HFF-Myc (cell line): Measurements from ENCODE around the gene CYSLTR2.

Source experiments
- DNase-seq: peaks from one replicate; pipeline ENCODE4 v3.0.0-alpha.2; 2011; ENCODE audit warnings: low read depth; ENCODE audit errors: extremely low read depth
- H3K4me3 ChIP-seq: replicated peaks from 2 replicates; pipeline ENCODE4 v1.5.1; 2011; ENCODE audit warnings: low read depth, mild to moderate bottlenecking, control low read depth, low read length
- TF ChIP-seq, protein P1 (sequence below): IDR thresholded peaks from 2 replicates; pipeline ENCODE4 v1.5.1; 2012; ENCODE audit warnings: mild to moderate bottlenecking, low read depth, low read length, control low read depth; ENCODE audit errors: missing control alignments

CYSLTR2 gene

DNA sequence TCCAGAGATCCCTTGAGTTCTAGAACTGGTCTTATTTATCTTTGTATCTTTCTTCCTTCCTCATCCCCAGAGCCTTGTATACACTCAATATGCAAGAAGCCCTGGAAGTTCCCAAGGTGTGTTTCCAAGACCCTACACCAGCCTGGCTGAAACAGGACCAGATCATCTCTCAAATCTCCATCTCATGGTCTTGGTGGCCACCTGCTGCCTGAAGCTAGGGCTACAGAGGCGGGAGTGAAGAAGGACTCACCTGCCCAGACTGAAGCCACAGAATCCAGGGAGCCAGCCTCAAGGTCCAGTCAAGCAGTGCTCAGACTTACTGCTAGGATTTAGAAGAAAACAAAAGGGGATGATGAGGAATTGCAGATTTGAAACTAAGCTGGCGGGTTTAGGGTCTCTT is 6.1 kb upstream of the CYSLTR2 start:
- DNase-seq, result no peak
- no peak overlapping the region for H3K4me3 ChIP-seq
- TF ChIP-seq, protein P1, sequence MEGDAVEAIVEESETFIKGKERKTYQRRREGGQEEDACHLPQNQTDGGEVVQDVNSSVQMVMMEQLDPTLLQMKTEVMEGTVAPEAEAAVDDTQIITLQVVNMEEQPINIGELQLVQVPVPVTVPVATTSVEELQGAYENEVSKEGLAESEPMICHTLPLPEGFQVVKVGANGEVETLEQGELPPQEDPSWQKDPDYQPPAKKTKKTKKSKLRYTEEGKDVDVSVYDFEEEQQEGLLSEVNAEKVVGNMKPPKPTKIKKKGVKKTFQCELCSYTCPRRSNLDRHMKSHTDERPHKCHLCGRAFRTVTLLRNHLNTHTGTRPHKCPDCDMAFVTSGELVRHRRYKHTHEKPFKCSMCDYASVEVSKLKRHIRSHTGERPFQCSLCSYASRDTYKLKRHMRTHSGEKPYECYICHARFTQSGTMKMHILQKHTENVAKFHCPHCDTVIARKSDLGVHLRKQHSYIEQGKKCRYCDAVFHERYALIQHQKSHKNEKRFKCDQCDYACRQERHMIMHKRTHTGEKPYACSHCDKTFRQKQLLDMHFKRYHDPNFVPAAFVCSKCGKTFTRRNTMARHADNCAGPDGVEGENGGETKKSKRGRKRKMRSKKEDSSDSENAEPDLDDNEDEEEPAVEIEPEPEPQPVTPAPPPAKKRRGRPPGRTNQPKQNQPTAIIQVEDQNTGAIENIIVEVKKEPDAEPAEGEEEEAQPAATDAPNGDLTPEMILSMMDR, result no peak

DNA sequence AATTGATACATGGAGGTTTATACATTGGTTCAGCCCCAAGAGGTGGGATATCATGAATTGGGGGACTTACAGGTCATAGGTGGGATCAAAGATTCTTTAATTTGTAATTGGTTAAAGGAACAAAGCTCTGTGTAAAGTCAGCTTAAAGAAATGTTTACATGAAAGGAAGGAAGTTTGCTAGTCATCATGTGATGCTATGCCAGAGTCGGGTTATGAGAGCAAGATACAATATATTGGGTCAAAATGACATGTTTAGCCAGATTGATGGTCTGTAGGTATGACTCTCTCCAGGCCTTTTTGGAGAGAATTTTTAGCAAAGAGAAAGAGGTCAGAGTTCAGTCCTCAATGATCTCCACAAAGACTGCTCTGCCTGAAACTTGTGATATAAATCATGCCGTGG is 5.3 kb upstream of the CYSLTR2 start:
- DNase-seq, result no peak
- TF ChIP-seq, protein P1, result no peak
- no peak overlapping the region for H3K4me3 ChIP-seq

DNA sequence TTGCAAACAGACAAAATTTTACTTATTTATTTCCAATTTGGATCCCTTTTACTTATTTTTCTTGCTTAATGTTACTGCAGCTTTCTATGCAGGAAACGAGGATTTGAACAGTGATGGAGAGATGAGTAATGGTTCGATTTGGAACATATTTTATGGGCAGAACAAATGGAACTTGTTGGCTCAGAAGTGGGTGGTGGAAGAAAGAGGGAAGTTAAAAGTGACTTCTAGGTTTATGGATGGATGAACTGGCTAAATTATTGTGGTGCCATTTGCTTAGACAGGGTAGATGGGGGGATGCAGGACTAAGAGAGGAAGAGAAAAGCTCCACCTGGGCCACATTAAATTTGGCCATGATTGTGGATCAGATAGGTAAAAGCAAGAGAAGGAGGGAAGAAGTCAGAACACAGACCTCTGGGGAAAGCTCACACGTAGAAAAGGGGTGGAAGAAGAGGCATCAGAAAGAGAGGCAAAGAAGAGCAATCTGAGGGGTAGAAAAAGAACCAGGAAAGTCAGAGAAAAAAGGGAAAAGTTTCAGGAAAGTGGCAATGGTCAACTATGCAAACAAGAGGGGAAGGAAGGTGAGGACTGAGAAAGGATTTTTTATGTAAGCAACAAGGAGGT is 768 bp upstream of the CYSLTR2 start:
- TF ChIP-seq, protein P1, result no peak
- no peak for DNase-seq
- no peak overlapping the region for H3K4me3 ChIP-seq

DNA sequence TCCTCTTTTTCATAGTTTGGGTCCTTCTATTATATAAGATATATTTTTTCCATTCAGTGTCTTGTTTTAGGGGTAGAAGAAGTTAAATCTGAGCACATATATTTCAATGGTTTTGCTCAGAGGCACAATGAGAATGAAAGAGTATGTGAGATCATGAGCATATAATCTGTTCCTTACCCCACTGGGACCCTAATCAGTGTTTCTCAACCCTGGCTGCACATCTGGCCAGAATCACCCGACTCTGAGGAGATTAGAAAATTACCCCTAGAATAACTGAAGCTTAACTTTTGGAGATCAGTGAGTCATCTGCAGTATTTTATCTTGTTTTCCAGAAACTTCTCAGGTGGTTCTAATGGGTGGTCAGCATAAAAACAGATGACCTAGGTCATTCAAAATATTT is 782 bp downstream of the CYSLTR2 start:
- TF ChIP-seq, protein P1, result no peak
- no peak for DNase-seq
- H3K4me3 ChIP-seq, result no peak overlapping the region

DNA sequence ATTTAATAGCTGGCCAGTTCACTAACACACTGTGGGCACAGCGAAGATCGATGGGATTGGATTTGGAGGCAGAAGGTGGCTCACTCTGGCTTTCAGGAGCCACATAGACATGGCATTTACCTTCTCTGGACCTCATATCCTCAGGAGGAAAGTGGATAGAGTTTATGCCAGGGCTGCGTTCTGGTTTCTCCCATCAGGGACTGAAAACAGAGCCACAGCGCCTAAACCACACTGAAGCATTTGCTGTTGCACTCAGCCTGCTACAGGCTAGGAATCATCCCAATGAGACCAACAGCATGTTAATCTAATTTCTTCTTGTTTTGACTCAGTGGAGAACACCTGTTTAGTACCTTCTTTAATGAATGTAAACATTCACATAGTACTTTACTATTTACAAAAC is 1.6 kb downstream of the CYSLTR2 start:
- TF ChIP-seq, protein P1, result no peak
- no peak for DNase-seq
- H3K4me3 ChIP-seq, result no peak overlapping the region

DNA sequence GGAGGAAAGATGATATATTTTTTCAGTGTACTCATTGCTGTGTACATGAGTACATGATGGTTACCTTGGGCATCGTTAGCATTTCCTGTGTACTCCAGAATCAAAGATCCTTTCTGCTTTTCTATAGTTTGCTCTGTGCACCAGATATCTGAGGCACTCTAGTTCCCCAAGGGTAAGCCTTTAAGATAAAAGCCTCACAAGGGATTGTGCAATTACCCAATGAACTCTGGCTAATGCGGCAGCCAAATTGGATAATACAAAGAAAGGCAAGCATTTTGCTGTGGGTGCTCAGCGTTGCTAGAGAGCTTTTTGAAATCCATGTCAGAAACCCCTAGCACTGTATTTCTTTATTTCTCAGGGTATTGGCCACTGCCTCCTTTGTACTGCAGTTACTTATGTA is 2.9 kb downstream of the CYSLTR2 start:
- no peak overlapping the region for H3K4me3 ChIP-seq
- DNase-seq, result no peak
- TF ChIP-seq, protein P1, result no peak
